Neuronal stem cell (in vitro differentiated cells): ENCODE measurements around the gene RSU1.

ENCODE experiments used
- DNase-seq: peaks from one replicate; pipeline ENCODE4 v3.0.0-alpha.2; 2013; ENCODE audit warnings: low spot score
- H2AFZ ChIP-seq: one replicate; pipeline ENCODE4 v1.6.1; 2013; ENCODE audit warnings: mild to moderate bottlenecking, low read length, inconsistent platforms
- H2AK5ac ChIP-seq: 2 replicates; pipeline ENCODE4 v1.6.1; 2013; ENCODE audit warnings: low read depth, mild to moderate bottlenecking, inconsistent platforms, low read length, moderate library complexity, mixed read lengths
- H2BK120ac ChIP-seq: 2 replicates; pipeline ENCODE4 v1.6.1; 2013; ENCODE audit warnings: low read depth, mild to moderate bottlenecking, inconsistent platforms, low read length, moderate library complexity, mixed read lengths
- H2BK12ac ChIP-seq: one replicate; pipeline ENCODE4 v1.6.1; 2013; ENCODE audit warnings: low read length, inconsistent platforms
- H2BK15ac ChIP-seq: 2 replicates; pipeline ENCODE4 v1.6.1; 2013; ENCODE audit warnings: mild to moderate bottlenecking, low read length, inconsistent platforms, mixed read lengths
- H2BK5ac ChIP-seq: one replicate; pipeline ENCODE4 v1.6.1; 2013; ENCODE audit warnings: inconsistent platforms, mild to moderate bottlenecking, low read length, moderate library complexity
- H3K14ac ChIP-seq: one replicate; pipeline ENCODE4 v1.6.1; 2013; ENCODE audit warnings: low read length, inconsistent platforms
- H3K18ac ChIP-seq: 2 replicates; pipeline ENCODE4 v1.6.1; 2013; ENCODE audit warnings: low read length, inconsistent platforms
- H3K23ac ChIP-seq: 2 replicates; pipeline ENCODE4 v1.6.1; 2013; ENCODE audit warnings: low read depth, mild to moderate bottlenecking, mixed read lengths, low read length, inconsistent platforms; ENCODE audit not compliant: poor library complexity
- H3K27ac ChIP-seq: replicated peaks from 3 replicates; pipeline ENCODE4 v1.5.1; 2013; ENCODE audit warnings: low read length, inconsistent platforms
- H3K27me3 ChIP-seq, 3 experiments: 2 replicates each; pipeline ENCODE4 v1.6.1; 2013; ENCODE audit warnings: low read length in 3 of 3, mild to moderate bottlenecking in 2 of 3, inconsistent platforms in 1 of 3, low read depth in 1 of 3, mixed read lengths in 1 of 3, moderate library complexity in 1 of 3; ENCODE audit not compliant: control insufficient read depth in 3 of 3, insufficient read depth in 3 of 3
- H3K36me3 ChIP-seq, 2 donors: replicated peaks in 1 of 2; 2 replicates each; pipeline ENCODE4 v1.6.1; 2013; ENCODE audit warnings: low read length in 2 of 2; ENCODE audit not compliant: control insufficient read depth in 2 of 2, insufficient read depth in 2 of 2
- H3K4ac ChIP-seq: 2 replicates; pipeline ENCODE4 v1.6.1; 2013; ENCODE audit warnings: inconsistent platforms, mild to moderate bottlenecking, low read length, moderate library complexity
- H3K4me1 ChIP-seq, 2 donors: 1 replicate in 1 of 2; 2 replicates in 1 of 2; pipeline ENCODE4 v1.6.1; 2013; ENCODE audit warnings: low read length in 2 of 2, low read depth in 1 of 2; ENCODE audit not compliant: control insufficient read depth in 2 of 2, insufficient read depth in 1 of 2
- H3K4me2 ChIP-seq: one replicate; pipeline ENCODE4 v1.6.1; 2013; ENCODE audit warnings: mild to moderate bottlenecking, low read length, inconsistent platforms; ENCODE audit not compliant: insufficient read depth, poor library complexity, severe bottlenecking
- H3K4me3 ChIP-seq, 2 donors: 2 replicates each; pipeline ENCODE4 v1.5.1; 2013; ENCODE audit warnings: low read length in 2 of 2, mild to moderate bottlenecking in 2 of 2, inconsistent platforms in 1 of 2, moderate library complexity in 1 of 2
- H3K79me1 ChIP-seq: one replicate; pipeline ENCODE4 v1.6.1; 2013; ENCODE audit warnings: low read depth, mild to moderate bottlenecking, inconsistent platforms, low read length, moderate library complexity
- H3K9ac ChIP-seq: one replicate; pipeline ENCODE4 v1.6.1; 2013; ENCODE audit warnings: mild to moderate bottlenecking, low read depth, low read length, inconsistent platforms; ENCODE audit not compliant: poor library complexity
- H3K9me3 ChIP-seq, 2 donors: replicated peaks in 1 of 2; 2 replicates each; pipeline versions ENCODE3 to v1.6.1; 2013; ENCODE audit warnings: low read length in 2 of 2, mild to moderate bottlenecking in 2 of 2, inconsistent platforms in 1 of 2, low read depth in 1 of 2, mixed read lengths in 1 of 2, moderate library complexity in 1 of 2; ENCODE audit not compliant: control insufficient read depth in 2 of 2, insufficient read depth in 1 of 2
- H4K8ac ChIP-seq: one replicate; pipeline ENCODE4 v1.6.1; 2013; ENCODE audit warnings: low read depth, mild to moderate bottlenecking, inconsistent platforms, low read length, moderate library complexity
- H4K91ac ChIP-seq: one replicate; pipeline ENCODE4 v1.6.1; 2013; ENCODE audit warnings: low read length, low read depth, mild to moderate bottlenecking, inconsistent platforms; ENCODE audit not compliant: poor library complexity
- WGBS, 2 donors: extraction: QIAGEN DNeasy Blood & Tissue Kit; methylation state at CpG; one replicate each; pipeline ENCODE4 v1.1.7; 2013; ENCODE audit warnings: missing lambda C conversion rate in 2 of 2, mixed read lengths in 1 of 2; ENCODE audit not compliant: insufficient read length in 2 of 2, insufficient replicate concordance in 1 of 2; ENCODE audit errors: extremely low coverage in 2 of 2; 5-methylcytosine and 5-hydroxymethylcytosine counted together

The RSU1 gene

GRCh38 chr10:16602104-16602775, 215.0 kb downstream of the RSU1 start:
- H3K9me3 ChIP-seq, result no peaks in the 10 kb centered on the region
- H3K4me2 ChIP-seq, result no peak overlapping the region
- H2BK5ac ChIP-seq, result no peak overlapping the region
- WGBS, 2 donors, result no CpG with 5 or more reads among the region's 8 CpGs
- H3K79me1 ChIP-seq, result no peaks in the 10 kb centered on the region
- no peak overlapping the region for H3K27ac ChIP-seq
- H3K14ac ChIP-seq, result no peak overlapping the region
- H4K91ac ChIP-seq, result no peak overlapping the region
- H3K27me3 ChIP-seq, result no peaks in the 10 kb centered on the region
- no peak overlapping the region for H3K4ac ChIP-seq
- no peak overlapping the region for H2BK12ac ChIP-seq
- H2BK120ac ChIP-seq, result no peak overlapping the region
- H3K36me3 ChIP-seq, result no peaks in the 10 kb centered on the region
- H3K4me3 ChIP-seq, result no peak overlapping the region
- no peak overlapping the region for H2BK15ac ChIP-seq
- H3K4me1 ChIP-seq, result no peaks in the 10 kb centered on the region
- no peak overlapping the region for H3K23ac ChIP-seq
- H3K9ac ChIP-seq, result no peak overlapping the region
- no peak for DNase-seq
- H2AFZ ChIP-seq, result no peak overlapping the region
- no peak overlapping the region for H3K18ac ChIP-seq
- no peak overlapping the region for H2AK5ac ChIP-seq
- no peak overlapping the region for H4K8ac ChIP-seq

- Histone ChIP-seq H2BK12ac (no peak overlapping the region), H3K79me1 (no peaks in the 10 kb centered on the region), H4K8ac (no peak overlapping the region), H2BK15ac (no peak overlapping the region), H3K4me2 (no peak overlapping the region), H3K18ac (no peak overlapping the region), H2BK120ac (no peak overlapping the region), H3K4ac (no peak overlapping the region), H2AK5ac (no peak overlapping the region), H3K9ac (no peak overlapping the region), H3K36me3 (no peaks in the 10 kb centered on the region), H3K23ac (no peak overlapping the region), H3K14ac (no peak overlapping the region), H3K4me1 (no peaks in the 10 kb centered on the region), H4K91ac (no peak overlapping the region), H3K27ac (no peak overlapping the region), H3K4me3 (no peak overlapping the region), H2AFZ (no peak overlapping the region), H2BK5ac (no peak overlapping the region), H3K9me3 (no peaks in the 10 kb centered on the region), H3K27me3 (no peaks in the 10 kb centered on the region)
- no peak for DNase-seq
- no CpG with 5 or more reads among the region's 8 CpGs for WGBS, 2 donors
Observed at GRCh38 chr10:16599662-16600061, 217.6 kb downstream of the RSU1 start.

- no peaks in the 10 kb centered on the region for H3K27me3 ChIP-seq
- H2BK12ac ChIP-seq, result no peak overlapping the region
- H3K4me2 ChIP-seq, result no peak overlapping the region
- no peak overlapping the region for H3K4ac ChIP-seq
- no peak overlapping the region for H2BK5ac ChIP-seq
- no peaks in the 10 kb centered on the region for H3K36me3 ChIP-seq
- H2AFZ ChIP-seq, result no peak overlapping the region
- H3K9ac ChIP-seq, result no peak overlapping the region
- H2BK15ac ChIP-seq, result no peak overlapping the region
- H3K9me3 ChIP-seq, result no peaks in the 10 kb centered on the region
- H2BK120ac ChIP-seq, result no peak overlapping the region
- H3K23ac ChIP-seq, result no peak overlapping the region
- H3K27ac ChIP-seq, result no peak overlapping the region
- H3K18ac ChIP-seq, result no peak overlapping the region
- H3K14ac ChIP-seq, result no peak overlapping the region
- H3K4me1 ChIP-seq, result no peaks in the 10 kb centered on the region
- H3K79me1 ChIP-seq, result no peaks in the 10 kb centered on the region
- H4K91ac ChIP-seq, result no peak overlapping the region
- H3K4me3 ChIP-seq, result no peak overlapping the region
- no CpG with 5 or more reads among the region's 11 CpGs for WGBS, 2 donors
- DNase-seq, result no peak
- H2AK5ac ChIP-seq, result no peak overlapping the region
- H4K8ac ChIP-seq, result no peak overlapping the region
Observed at GRCh38 chr10:16597656-16598055, 219.6 kb downstream of the RSU1 start.

GRCh38 chr10:16592378-16592777, 224.8 kb downstream of the RSU1 start:
- no peaks in the 10 kb centered on the region for H3K79me1 ChIP-seq
- H2AK5ac ChIP-seq, result no peak overlapping the region
- H3K9ac ChIP-seq, result no peak overlapping the region
- H3K4me3 ChIP-seq, result no peak overlapping the region
- H2BK120ac ChIP-seq, result no peak overlapping the region
- WGBS, 2 donors, result no CpG with 5 or more reads among the region's 11 CpGs
- DNase-seq, result no peak
- no peak overlapping the region for H3K4ac ChIP-seq
- H2BK5ac ChIP-seq, result no peak overlapping the region
- no peak overlapping the region for H2BK15ac ChIP-seq
- H4K8ac ChIP-seq, result no peak overlapping the region
- H3K9me3 ChIP-seq, result no peaks in the 10 kb centered on the region
- no peak overlapping the region for H4K91ac ChIP-seq
- no peak overlapping the region for H3K27ac ChIP-seq
- no peak overlapping the region for H3K23ac ChIP-seq
- H3K18ac ChIP-seq, result no peak overlapping the region
- no peaks in the 10 kb centered on the region for H3K36me3 ChIP-seq
- no peaks in the 10 kb centered on the region for H3K27me3 ChIP-seq
- H3K14ac ChIP-seq, result no peak overlapping the region
- no peaks in the 10 kb centered on the region for H3K4me1 ChIP-seq
- no peak overlapping the region for H2BK12ac ChIP-seq
- no peak overlapping the region for H3K4me2 ChIP-seq
- H2AFZ ChIP-seq, result no peak overlapping the region
